BJ (cell line): Measurements from ENCODE around the gene WWP2. TPM values are rescaled to one million over a fixed set of nuclear protein-coding genes. Genes with fewer than 3 reads are reported as not detected.

Experiments used
- polyA plus RNA-seq: library from polyadenylated mRNA; depleted of rRNA; stranded (reverse); fragments of >200 nt; gene quantifications from 2 replicates; pipeline ENCODE4 v1.2.3, GENCODE V29; 2011; rRNA removed
- small RNA-seq: library from RNA; depleted of rRNA; stranded (forward); fragments of <200 nt; gene quantifications from one replicate; pipeline ENCODE3, GENCODE V24; 2012; ENCODE audit warnings: low replicate concordance, low read depth; ENCODE audit not compliant: insufficient read length

WWP2 gene
- polyA plus RNA-seq, 1 experiment = 16.8 TPM

Small RNA genes lying within 50 kb of the gene (small RNA-seq; reads per million reads assigned to genes)
- gene AC026468.1 (not detected), gene MIR140 (717 reads per million, percentile 96 among the genes with 10 or more reads in this experiment), gene RF00091 (not detected)

Other genes with a start within 250 kb of the WWP2 start
- 29.6 and 40.8 TPM in 2 replicates for gene NFAT5, start 196.4 kb upstream of the WWP2 start, polyA plus RNA-seq
- 706 and 731 TPM in 2 replicates for gene NQO1, start 35.8 kb upstream of the WWP2 start, polyA plus RNA-seq
- gene NOB1, start 7.4 kb upstream of the WWP2 start, polyA plus RNA-seq = 64.3 and 73.1 TPM in 2 replicates
- gene CLEC18A, start 189.0 kb downstream of the WWP2 start, polyA plus RNA-seq = 0.04 and 0.07 TPM in 2 replicates